HCT116 (cell line): ENCODE measurements around the gene FAM20C. TPM values are rescaled to one million over a fixed set of nuclear protein-coding genes. Genes with fewer than 3 reads are reported as not detected.
A peak's percentile ranks its signal among the peaks of the same experiment; 100 is the strongest.
"Not testable (repeated sequence)": the region's sequence is repeated elsewhere in the genome, so short reads cannot be mapped to it uniquely, and the experiment has no call there.

Experiments
- ATAC-seq: fragments of 200-7000 bp; cut with Tn5 transposase; 2 replicates; pipeline ENCODE4 v1.9.1; 2020; ENCODE audit warnings: mild to moderate bottlenecking, moderate library complexity
- BruUV-seq: library from RNA; stranded (reverse); fragments of 400-500 nt; replicated peaks from 2 replicates; lab custom pipeline; 2021; lab: Mats Ljungman, UMichigan
- CTCF ChIA-PET: fragments of 300-600 bp; sonication (Branson Sonifier 250); formaldehyde crosslinking; loops from one replicate; lab custom pipeline; 2021; ENCODE audit warnings: antibody characterized with exemption; lab: Charles Lee
- POLR2A ChIA-PET: fragments of 300-600, 350-600 bp; sonication (Branson Sonifier 250); formaldehyde crosslinking; loops from one replicate; lab custom pipeline; 2021; ENCODE audit warnings: antibody characterized with exemption; lab: Charles Lee
- RAD21 ChIA-PET, 2 experiments: fragments of 300-600 bp; sonication (Branson Sonifier 250); formaldehyde crosslinking; loops; one replicate each; lab custom pipeline; 2023; ENCODE audit warnings: low total read pairs in 2 of 2; ENCODE audit not compliant: uncharacterized antibody in 2 of 2, unreplicated experiment in 2 of 2, low non-redundant PET in 1 of 2; lab: Charles Lee
- DNase-seq: peaks from one replicate; pipeline ENCODE4 v3.0.0-alpha.2; 2010; ENCODE audit warnings: low read depth, low spot score
- H2AFZ ChIP-seq: fragments of 200-600 bp; shearing (Covaris generic), sonication (generic); 2 replicates; pipeline ENCODE4 v1.6.1; 2017; ENCODE audit warnings: low read depth, mixed run types, mixed read lengths, antibody characterized with exemption, low read length; ENCODE audit not compliant: poor library complexity, severe bottlenecking
- H3K27ac ChIP-seq: 2 replicates; pipeline ENCODE4 v1.5.1; 2012; ENCODE audit warnings: low read depth, low read length
- H3K27me3 ChIP-seq: fragments of 200-600 bp; sonication (generic); 2 replicates; pipeline ENCODE4 v1.6.1; 2016; ENCODE audit warnings: mixed run types, low read length, mixed read lengths; ENCODE audit not compliant: insufficient read depth
- H3K36me3 ChIP-seq, 2 experiments: fragments of 200-500 bp in 1 of 2; fragments of 200-600 bp in 1 of 2; sonication (Bioruptor generic) in 1 of 2; sonication (generic) in 1 of 2; 2 replicates each; pipeline versions ENCODE4 v1.5.1 to v1.6.1; 2014 to 2016; ENCODE audit warnings: low read length in 2 of 2, inconsistent platforms in 1 of 2, mixed read lengths in 1 of 2, mixed run types in 1 of 2; ENCODE audit not compliant: insufficient read depth in 2 of 2, control insufficient read depth in 1 of 2
- H3K4me1 ChIP-seq, 2 experiments: fragments of 200-600 bp in 1 of 2; sonication (generic) in 1 of 2; 2 replicates each; pipeline versions ENCODE4 v1.5.1 to v1.6.1; 2012 to 2017; ENCODE audit warnings: low read length in 2 of 2, inconsistent platforms in 1 of 2, mild to moderate bottlenecking in 1 of 2, mixed read lengths in 1 of 2, mixed run types in 1 of 2, moderate library complexity in 1 of 2; ENCODE audit not compliant: insufficient read depth in 2 of 2, control insufficient read depth in 1 of 2
- H3K4me2 ChIP-seq: fragments of 200-600 bp; sonication (generic); 2 replicates; pipeline ENCODE4 v1.6.1; 2017; ENCODE audit warnings: mixed run types, low read length, mixed read lengths
- H3K4me3 ChIP-seq, 2 experiments: fragments of 200-600 bp in 1 of 2; sonication (generic) in 1 of 2; replicated peaks in 1 of 2; 2 replicates each; pipeline ENCODE4 v1.5.1; 2011 to 2016; ENCODE audit warnings: low read length in 2 of 2, control low read depth in 1 of 2, low read depth in 1 of 2, mild to moderate bottlenecking in 1 of 2, mixed read lengths in 1 of 2, mixed run types in 1 of 2
- H3K79me2 ChIP-seq: fragments of 200-600 bp; sonication (generic); 2 replicates; pipeline ENCODE4 v1.6.1; 2017; ENCODE audit warnings: mild to moderate bottlenecking, mixed run types, low read length, moderate library complexity, mixed read lengths; ENCODE audit not compliant: insufficient read depth
- H3K9ac ChIP-seq: fragments of 200-600 bp; sonication (generic); 2 replicates; pipeline ENCODE4 v1.6.1; 2016; ENCODE audit warnings: low read length, mixed read lengths
- H3K9me2 ChIP-seq: fragments of 200-600 bp; sonication (generic), shearing (Covaris generic); 2 replicates; pipeline ENCODE4 v1.6.1; 2017; ENCODE audit warnings: mixed run types, mild to moderate bottlenecking, moderate library complexity; ENCODE audit not compliant: insufficient read depth
- H3K9me3 ChIP-seq, 2 experiments: fragments of 200-500 bp in 1 of 2; fragments of 200-600 bp in 1 of 2; sonication (Bioruptor generic) in 1 of 2; sonication (generic) in 1 of 2; 2 replicates each; pipeline ENCODE4 v1.6.1; 2014 to 2017; ENCODE audit warnings: low read length in 2 of 2, mixed read lengths in 2 of 2, inconsistent platforms in 1 of 2, low read depth in 1 of 2, mild to moderate bottlenecking in 1 of 2, mixed run types in 1 of 2, moderate library complexity in 1 of 2; ENCODE audit not compliant: control insufficient read depth in 1 of 2, insufficient read depth in 1 of 2
- H4K20me1 ChIP-seq: fragments of 200-600 bp; sonication (generic), shearing (Covaris generic); 2 replicates; pipeline ENCODE4 v1.6.1; 2017; ENCODE audit warnings: mixed run types, mild to moderate bottlenecking, moderate library complexity; ENCODE audit not compliant: insufficient read depth
- CTCF ChIP-seq, 3 experiments: fragments of 200-600 bp in 1 of 3; sonication (generic) in 1 of 3; IDR thresholded peaks in 2 of 3; conservative IDR thresholded peaks in 1 of 3; 2 replicates each; pipeline ENCODE4 v1.5.1; 2012 to 2017; ENCODE audit warnings: low read depth in 2 of 3, low read length in 2 of 3, antibody characterized with exemption in 1 of 3, borderline replicate concordance in 1 of 3, control low read depth in 1 of 3, mild to moderate bottlenecking in 1 of 3, mixed read lengths in 1 of 3, mixed run types in 1 of 3, moderate library complexity in 1 of 3; ENCODE audit not compliant: insufficient read depth in 1 of 3
- intact Hi-C: fragments of 100-400 bp; cut with micrococcal nuclease; formaldehyde crosslinking; loops from 2 replicates; pipeline ENCODE4 v1.10.0; 2022
- total RNA-seq: library from RNA; stranded (reverse); gene quantifications from one replicate; pipeline ENCODE4 v1.2.1, GENCODE V29; 2021; ENCODE audit not compliant: unreplicated experiment

Gene FAM20C
- total RNA-seq, 1 experiment from 2014 or later, result 27.1 TPM

GRCh38 chr7:262631-263311, 70.4 kb downstream of the FAM20C start:
- H3K36me3 ChIP-seq, intact Hi-C loops, CTCF ChIA-PET: not testable (repeated sequence)

More at GRCh38 chr7:262631-263311, 70.4 kb downstream of the FAM20C start:
- ATAC-seq, BruUV-seq, H3K9me2 ChIP-seq, DNase-seq, H4K20me1 ChIP-seq, POLR2A ChIA-PET, RAD21 ChIA-PET, H2AFZ ChIP-seq, H3K79me2 ChIP-seq, H3K4me2 ChIP-seq, H3K9ac ChIP-seq, H3K4me3 ChIP-seq, H3K27me3 ChIP-seq, H3K27ac ChIP-seq, H3K4me1 ChIP-seq: not testable (repeated sequence)
- TF ChIP-seq CTCF (IDR thresholded peaks at IDR 0.05 in 2 of 3, conservative IDR thresholded peaks at IDR 0.05 in 1 of 3; ENCODE audit: borderline replicate concordance in 1 of 3, insufficient read depth in 1 of 3, low read depth in 2 of 3, low read length in 2 of 3), result peak; percentile 48 to 90 (median 52)
- H3K9me3 ChIP-seq, result peaks cover 23 to 31% of the 10 kb centered on the region in 2 experiments; a peak in 2 of 4 replicates
